Pericardium fibroblast (primary cell): Measurements from ENCODE around the gene PDIA6. TPM values are rescaled to one million over a fixed set of nuclear protein-coding genes. Genes with fewer than 3 reads are reported as not detected.

Experiments used
- total RNA-seq: library from RNA; depleted of rRNA; stranded (reverse); fragments of >200 nt; gene quantifications from 2 replicates; pipeline ENCODE4 v1.2.3, GENCODE V29; 2015

Gene PDIA6
- 182 and 274 TPM in 2 replicates for total RNA-seq

GRCh38 chr2:10812362-10813162 lies at the start of gene PDIA6:
TSS of gene PDIA6 (minus strand) at chr2:10812785. CDS start at chr2:10812696, 89 bp downstream.

Other genes starting within 250 kb of the PDIA6 start
- 19.7 and 22.6 TPM in 2 replicates for gene NOL10, start 122.8 kb downstream of the PDIA6 start, total RNA-seq
- gene ATP6V1C2, start 91.2 kb downstream of the PDIA6 start, total RNA-seq: 0.23 TPM in 1 of 2 replicates, not detected in the other
- not detected in 2 replicates for gene KCNF1, start 99.1 kb upstream of the PDIA6 start, total RNA-seq